ENCODE results near the gene NECAB2. TPM values are rescaled to one million over a fixed set of nuclear protein-coding genes. Genes with fewer than 3 reads are reported as not detected.

Gene NECAB2
- total and polyA plus RNA-seq, 7 experiments from 2014 or later = not detected

- H3K36me3 Mint-ChIP-seq = peaks cover 0 to 6% (median 0%) of the 10 kb centered on the region in 5 donors
- Histone ChIP-seq H3K27me3 (ENCODE audit: control insufficient read depth in 2 of 2, insufficient read depth in 2 of 2, low read length in 2 of 2) (no peaks in the 10 kb centered on the region), H3K36me3 (ENCODE audit: control insufficient read depth in 2 of 3, insufficient read depth in 3 of 3, low read length in 3 of 3) (no peaks in the 10 kb centered on the region), H3K9me3 (ENCODE audit: control insufficient read depth in 2 of 3, low read length in 3 of 3) (peaks cover 0 to 12% (median 0%) of the 10 kb centered on the region in 3 experiments), H3K4me1 (ENCODE audit: control insufficient read depth in 2 of 2, insufficient read depth in 2 of 2, low read length in 2 of 2) (no peaks in the 10 kb centered on the region), H3K4me3 (ENCODE audit: low read length) (no peak overlapping the region), H3K27ac (ENCODE audit: low read depth, low read length) (no peak overlapping the region)
- peaks cover 0 to 21% (median 11%) of the 10 kb centered on the region in 5 donors for H3K27me3 Mint-ChIP-seq
- no peak overlapping the region for H3K4me3 Mint-ChIP-seq
- no peak overlapping the region for H3K27ac Mint-ChIP-seq
- DNase-seq (no peak), ATAC-seq (no peak)
- POLR2A ChIA-PET = no interaction called here
- CTCF ChIA-PET = no interaction called here
- no peaks in the 10 kb centered on the region for H3K4me1 Mint-ChIP-seq
- intact Hi-C loops (cut with micrococcal nuclease) = no loop called here
- peaks cover 6 to 21% (median 9%) of the 10 kb centered on the region in 11 donors for H3K9me3 Mint-ChIP-seq
Measured at GRCh38 chr16:84021488-84021887, 53.4 kb downstream of the NECAB2 start.

DNA sequence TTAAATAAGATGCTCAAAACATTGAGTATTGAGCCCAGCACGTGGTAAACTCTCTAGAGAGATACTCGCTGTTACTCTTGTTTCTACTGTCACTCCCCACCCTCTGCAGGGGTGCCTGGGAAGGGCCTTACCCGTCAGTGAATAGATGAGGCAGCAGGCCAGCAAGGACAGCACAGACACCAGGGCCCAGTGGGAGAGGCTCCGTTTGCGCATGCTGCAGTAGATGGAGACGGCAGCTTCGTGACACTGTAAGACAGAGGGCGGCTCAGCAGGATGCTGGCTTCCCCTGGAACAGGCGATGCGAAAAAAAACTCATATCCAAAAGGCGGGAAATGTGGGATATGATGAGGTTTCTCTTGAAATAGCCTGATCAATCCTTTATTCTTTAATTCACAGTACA lies 54.6 kb downstream of the NECAB2 start:
- DNase-seq (no peak), ATAC-seq (no peak)
- Histone ChIP-seq H3K36me3 (ENCODE audit: control insufficient read depth in 2 of 3, insufficient read depth in 3 of 3, low read length in 3 of 3) (no peaks in the 10 kb centered on the region), H3K9me3 (ENCODE audit: control insufficient read depth in 2 of 3, low read length in 3 of 3) (peaks cover 0 to 12% (median 0%) of the 10 kb centered on the region in 3 experiments), H3K4me1 (ENCODE audit: control insufficient read depth in 2 of 2, insufficient read depth in 2 of 2, low read length in 2 of 2) (no peaks in the 10 kb centered on the region), H3K27me3 (ENCODE audit: control insufficient read depth in 2 of 2, insufficient read depth in 2 of 2, low read length in 2 of 2) (no peaks in the 10 kb centered on the region), H3K4me3 (ENCODE audit: low read length) (no peak overlapping the region), H3K27ac (ENCODE audit: low read depth, low read length) (no peak overlapping the region)
- ChIA-PET POLR2A (no interaction called here), CTCF (no interaction called here)
- Mint-ChIP-seq H3K9me3 (peaks cover 6 to 25% (median 9%) of the 10 kb centered on the region in 11 donors), H3K27ac (no peak overlapping the region), H3K4me1 (no peaks in the 10 kb centered on the region), H3K27me3 (peaks cover 3 to 18% (median 18%) of the 10 kb centered on the region in 5 donors), H3K36me3 (peaks cover 0 to 6% (median 0%) of the 10 kb centered on the region in 5 donors), H3K4me3 (no peak overlapping the region)
- intact Hi-C loops (cut with micrococcal nuclease) = no loop called here

- no peak for DNase-seq
- Histone ChIP-seq H3K4me3 (ENCODE audit: low read length) (no peak overlapping the region), H3K4me1 (ENCODE audit: control insufficient read depth in 2 of 2, insufficient read depth in 2 of 2, low read length in 2 of 2) (peaks cover 0 to 4% of the 10 kb centered on the region in 2 donors), H3K27ac (ENCODE audit: low read depth, low read length) (no peak overlapping the region), H3K36me3 (ENCODE audit: control insufficient read depth in 2 of 3, insufficient read depth in 3 of 3, low read length in 3 of 3) (no peaks in the 10 kb centered on the region), H3K9me3 (ENCODE audit: control insufficient read depth in 2 of 3, low read length in 3 of 3) (peaks cover 0 to 12% (median 0%) of the 10 kb centered on the region in 3 experiments), H3K27me3 (ENCODE audit: control insufficient read depth in 2 of 2, insufficient read depth in 2 of 2, low read length in 2 of 2) (no peaks in the 10 kb centered on the region)
- ChIA-PET CTCF (no interaction called here), POLR2A (no interaction called here)
- intact Hi-C loops (cut with micrococcal nuclease) = no loop called here
- ATAC-seq = no peak
- Mint-ChIP-seq H3K4me1 (peaks cover 0 to 13% (median 7%) of the 10 kb centered on the region in 7 donors), H3K36me3 (peaks cover 0 to 6% (median 0%) of the 10 kb centered on the region in 5 donors), H3K4me3 (no peak overlapping the region), H3K27ac (peak overlapping the region in 1 of 9 donors; percentile 65), H3K27me3 (peaks cover 8 to 24% (median 18%) of the 10 kb centered on the region in 5 donors), H3K9me3 (peaks cover 0 to 14% (median 9%) of the 10 kb centered on the region in 11 donors)
Measured at GRCh38 chr16:84024854-84025253, 56.8 kb downstream of the NECAB2 start.

DNA sequence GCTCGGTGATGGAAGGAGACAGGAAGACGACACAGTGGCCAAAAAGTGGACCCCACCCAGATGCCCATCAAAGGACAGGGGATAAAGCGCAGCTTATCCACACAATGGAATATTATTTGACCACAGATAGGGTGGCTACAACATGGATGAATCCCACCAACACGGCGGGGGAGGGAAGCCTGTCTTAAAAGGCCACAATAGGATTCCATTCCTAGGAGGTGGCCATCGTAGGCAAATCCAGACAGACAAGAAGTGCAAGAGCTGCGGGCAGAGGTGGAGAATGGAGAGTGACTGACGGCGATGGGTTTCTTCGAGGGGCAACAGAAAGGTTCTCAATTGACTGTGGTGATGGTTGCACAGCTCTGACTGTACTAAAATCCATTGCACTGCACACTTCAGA lies 58.6 kb downstream of the NECAB2 start:
- Mint-ChIP-seq H3K4me1 (peaks cover 4 to 14% (median 7%) of the 10 kb centered on the region in 7 donors), H3K9me3 (peaks cover 0 to 8% (median 2%) of the 10 kb centered on the region in 11 donors), H3K4me3 (no peak overlapping the region), H3K36me3 (peaks cover 0 to 2% (median 0%) of the 10 kb centered on the region in 5 donors), H3K27me3 (peaks cover 8 to 37% (median 18%) of the 10 kb centered on the region in 5 donors), H3K27ac (peak overlapping the region in 1 of 9 donors; percentile 63)
- no peak overlapping the region for H3K27ac ChIP-seq (ENCODE audit: low read depth, low read length)
- CTCF ChIA-PET = no interaction called here
- H3K9me3 ChIP-seq (ENCODE audit: control insufficient read depth in 2 of 3, low read length in 3 of 3) = peaks cover 0 to 4% (median 0%) of the 10 kb centered on the region in 3 experiments
- intact Hi-C loops (cut with micrococcal nuclease) = no loop called here
- no peaks in the 10 kb centered on the region for H3K36me3 ChIP-seq (ENCODE audit: control insufficient read depth in 2 of 3, insufficient read depth in 3 of 3, low read length in 3 of 3)
- H3K4me1 ChIP-seq (ENCODE audit: control insufficient read depth in 2 of 2, insufficient read depth in 2 of 2, low read length in 2 of 2) = peaks cover 0 to 4% of the 10 kb centered on the region in 2 donors
- no peak overlapping the region for H3K4me3 ChIP-seq (ENCODE audit: low read length)
- H3K27me3 ChIP-seq (ENCODE audit: control insufficient read depth in 2 of 2, insufficient read depth in 2 of 2, low read length in 2 of 2) = no peaks in the 10 kb centered on the region
- no peak for ATAC-seq
- POLR2A ChIA-PET = no interaction called here
- no peak for DNase-seq

- no peak for ATAC-seq
- no peak for DNase-seq
- ChIA-PET POLR2A (no interaction called here), CTCF (no interaction called here)
- Mint-ChIP-seq H3K36me3 (no peaks in the 10 kb centered on the region), H3K27me3 (peaks cover 8 to 37% (median 16%) of the 10 kb centered on the region in 5 donors), H3K4me1 (peaks cover 4 to 14% (median 7%) of the 10 kb centered on the region in 7 donors), H3K27ac (peak overlapping the region in 1 of 9 donors; percentile 18), H3K9me3 (peaks cover 0 to 7% (median 0%) of the 10 kb centered on the region in 11 donors), H3K4me3 (no peak overlapping the region)
- Histone ChIP-seq H3K27me3 (ENCODE audit: control insufficient read depth in 2 of 2, insufficient read depth in 2 of 2, low read length in 2 of 2) (no peaks in the 10 kb centered on the region), H3K9me3 (ENCODE audit: control insufficient read depth in 2 of 3, low read length in 3 of 3) (no peaks in the 10 kb centered on the region), H3K4me3 (ENCODE audit: low read length) (no peak overlapping the region), H3K4me1 (ENCODE audit: control insufficient read depth in 2 of 2, insufficient read depth in 2 of 2, low read length in 2 of 2) (peaks cover 0 to 4% of the 10 kb centered on the region in 2 donors), H3K27ac (ENCODE audit: low read depth, low read length) (no peak overlapping the region), H3K36me3 (ENCODE audit: control insufficient read depth in 2 of 3, insufficient read depth in 3 of 3, low read length in 3 of 3) (no peaks in the 10 kb centered on the region)
- intact Hi-C loops (cut with micrococcal nuclease) = no loop called here
Measured at GRCh38 chr16:84027625-84028024, 59.6 kb downstream of the NECAB2 start.

GRCh38 chr16:84029297-84030047 lies 61.4 kb downstream of the NECAB2 start:
- Mint-ChIP-seq H3K36me3 (no peaks in the 10 kb centered on the region), H3K4me3 (peak overlapping the region in 1 of 10 donors; percentile 10), H3K27ac (no peak overlapping the region), H3K4me1 (peaks cover 4 to 14% (median 7%) of the 10 kb centered on the region in 7 donors), H3K27me3 (peaks cover 8 to 37% (median 16%) of the 10 kb centered on the region in 5 donors), H3K9me3 (peaks cover 0 to 5% (median 0%) of the 10 kb centered on the region in 11 donors)
- no peak overlapping the region for H3K27ac ChIP-seq (ENCODE audit: low read depth, low read length)
- intact Hi-C loops (cut with micrococcal nuclease) = no loop called here
- DNase-seq (no peak), ATAC-seq (no peak)
- peaks cover 0 to 4% of the 10 kb centered on the region in 2 donors for H3K4me1 ChIP-seq (ENCODE audit: control insufficient read depth in 2 of 2, insufficient read depth in 2 of 2, low read length in 2 of 2)
- H3K4me3 ChIP-seq (ENCODE audit: low read length) = no peak overlapping the region
- ChIA-PET POLR2A (no interaction called here), CTCF (no interaction called here)
- no peaks in the 10 kb centered on the region for H3K36me3 ChIP-seq (ENCODE audit: control insufficient read depth in 2 of 3, insufficient read depth in 3 of 3, low read length in 3 of 3)
- no peaks in the 10 kb centered on the region for H3K9me3 ChIP-seq (ENCODE audit: control insufficient read depth in 2 of 3, low read length in 3 of 3)
- H3K27me3 ChIP-seq (ENCODE audit: control insufficient read depth in 2 of 2, insufficient read depth in 2 of 2, low read length in 2 of 2) = no peaks in the 10 kb centered on the region

All from naive thymus-derived CD4-positive, alpha-beta T cell (primary cell).